Smooth muscle cell (in vitro differentiated cells): ENCODE data around the gene ZKSCAN8. TPM values are rescaled to one million over a fixed set of nuclear protein-coding genes. Genes with fewer than 3 reads are reported as not detected.

Source experiments
- DNase-seq: peaks from one replicate; lab custom pipeline; 2025; ENCODE audit not compliant: unreplicated experiment; lab: John Stamatoyannopoulos, UW
- H2AFZ ChIP-seq: fragments of 200-600 bp; sonication (generic); 2 replicates; pipeline ENCODE4 v1.6.0; 2016; ENCODE audit warnings: antibody characterized with exemption, low read depth, mild to moderate bottlenecking
- H3F3A ChIP-seq: fragments of 200-600 bp; sonication (generic); 2 replicates; pipeline ENCODE4 v1.6.0; 2017; ENCODE audit warnings: antibody characterized with exemption, low read depth
- H3K27ac ChIP-seq: fragments of 200-600 bp; sonication (generic); 2 replicates; pipeline ENCODE4 v1.5.1; 2016; ENCODE audit warnings: low read depth, mild to moderate bottlenecking
- H3K27me3 ChIP-seq: fragments of 200-600 bp; sonication (generic); 2 replicates; pipeline ENCODE4 v1.6.1; 2016; ENCODE audit warnings: low read depth, mild to moderate bottlenecking
- H3K36me3 ChIP-seq: fragments of 200-600 bp; sonication (generic); 2 replicates; pipeline ENCODE4 v1.5.1; 2016; ENCODE audit warnings: low read depth
- H3K4me1 ChIP-seq: fragments of 200-600 bp; sonication (generic); 2 replicates; pipeline ENCODE4 v1.5.1; 2016; ENCODE audit warnings: low read depth
- H3K4me2 ChIP-seq: fragments of 200-600 bp; sonication (generic); 2 replicates; pipeline ENCODE4 v1.6.0; 2016; ENCODE audit warnings: mild to moderate bottlenecking
- H3K4me3 ChIP-seq: fragments of 200-600 bp; sonication (generic); 2 replicates; pipeline ENCODE4 v1.5.1; 2016; ENCODE audit warnings: mild to moderate bottlenecking
- H3K79me2 ChIP-seq: fragments of 200-600 bp; sonication (generic); 2 replicates; pipeline ENCODE4 v1.6.0; 2016; ENCODE audit warnings: low read depth, mild to moderate bottlenecking
- H3K9ac ChIP-seq: fragments of 200-600 bp; sonication (generic); 2 replicates; pipeline ENCODE4 v1.6.0; 2016; ENCODE audit warnings: low read depth
- H3K9me3 ChIP-seq: fragments of 200-600 bp; sonication (generic); replicated peaks from 2 replicates; pipeline ENCODE4 v1.5.1; 2016; ENCODE audit warnings: low read depth
- H4K20me1 ChIP-seq: fragments of 200-600 bp; sonication (generic); 2 replicates; pipeline ENCODE4 v1.6.0; 2016; ENCODE audit warnings: low read depth
- CTCF ChIP-seq: fragments of 200-600 bp; sonication (generic); IDR thresholded peaks from 2 replicates; pipeline ENCODE4 v1.5.1; 2017; ENCODE audit warnings: borderline replicate concordance, mild to moderate bottlenecking, antibody characterized with exemption; ENCODE audit not compliant: insufficient read depth, poor library complexity, severe bottlenecking
- WGBS: methylation state at CpG from one replicate; pipeline ENCODE4 v1.1.7; 2016; ENCODE audit warnings: low lambda C conversion rate; 5-methylcytosine and 5-hydroxymethylcytosine counted together
- polyA plus RNA-seq: library from polyadenylated mRNA; unstranded; fragments of >200 nt; fragmentation: Nextera tagmentation; extraction: Ambion mirVana; gene quantifications from 2 replicates; pipeline ENCODE4 v1.2.1, GENCODE V29; 2016
- total RNA-seq: library from RNA; depleted of rRNA; stranded (reverse); fragments of >200 nt; gene quantifications from 2 replicates; pipeline ENCODE4 v1.2.3, GENCODE V29; 2014

Gene ZKSCAN8
- total and polyA plus RNA-seq, 2 experiments from 2014 or later, result 4.1 to 19.9 TPM

GRCh38 chr6:28167926-28168325 is 26.2 kb downstream of the ZKSCAN8 start:
- DNase-seq, result no peak
- 75% methylated on average over 1 of the region's 1 CpG for WGBS
- Histone ChIP-seq H3K27ac (no peak overlapping the region), H3K9ac (no peak overlapping the region), H3K36me3 (no peaks in the 10 kb centered on the region), H4K20me1 (no peaks in the 10 kb centered on the region), H3K79me2 (no peaks in the 10 kb centered on the region), H3K9me3 (no peaks in the 10 kb centered on the region), H2AFZ (no peak overlapping the region), H3K4me2 (no peak overlapping the region), H3K4me3 (no peak overlapping the region), H3K4me1 (no peaks in the 10 kb centered on the region), H3F3A (no peaks in the 10 kb centered on the region), H3K27me3 (no peaks in the 10 kb centered on the region)
- TF ChIP-seq CTCF, result no peak

GRCh38 chr6:28171271-28171670 is 29.6 kb downstream of the ZKSCAN8 start:
- TF ChIP-seq CTCF, result no peak
- Histone ChIP-seq H3F3A (no peaks in the 10 kb centered on the region), H4K20me1 (no peaks in the 10 kb centered on the region), H3K9ac (no peak overlapping the region), H3K27me3 (peaks cover 4% of the 10 kb centered on the region), H2AFZ (no peak overlapping the region), H3K79me2 (no peaks in the 10 kb centered on the region), H3K4me2 (no peak overlapping the region), H3K4me3 (no peak overlapping the region), H3K36me3 (no peaks in the 10 kb centered on the region), H3K27ac (no peak overlapping the region), H3K9me3 (no peaks in the 10 kb centered on the region), H3K4me1 (no peaks in the 10 kb centered on the region)
- 69% methylated on average over 2 of the region's 2 CpGs for WGBS
- no peak for DNase-seq

GRCh38 chr6:28172006-28172405 is 30.3 kb downstream of the ZKSCAN8 start:
- no peak overlapping the region for H3K27ac ChIP-seq
- 92% methylated on average over 2 of the region's 2 CpGs for WGBS
- no peak overlapping the region for H2AFZ ChIP-seq
- no peaks in the 10 kb centered on the region for H3K9me3 ChIP-seq
- no peaks in the 10 kb centered on the region for H3K79me2 ChIP-seq
- H3K4me2 ChIP-seq, result no peak overlapping the region
- no peaks in the 10 kb centered on the region for H4K20me1 ChIP-seq
- no peaks in the 10 kb centered on the region for H3K36me3 ChIP-seq
- no peak for DNase-seq
- H3F3A ChIP-seq, result no peaks in the 10 kb centered on the region
- no peak for TF ChIP-seq CTCF
- no peaks in the 10 kb centered on the region for H3K4me1 ChIP-seq
- peaks cover 4% of the 10 kb centered on the region for H3K27me3 ChIP-seq
- no peak overlapping the region for H3K9ac ChIP-seq
- H3K4me3 ChIP-seq, result no peak overlapping the region

GRCh38 chr6:28176373-28176772 is 34.7 kb downstream of the ZKSCAN8 start:
- H3K4me2 ChIP-seq, result no peak overlapping the region
- H3K36me3 ChIP-seq, result no peaks in the 10 kb centered on the region
- no peak for TF ChIP-seq CTCF
- no peak for DNase-seq
- peaks cover 4% of the 10 kb centered on the region for H3K27me3 ChIP-seq
- WGBS, result 81% methylated on average over 1 of the region's 1 CpG
- no peaks in the 10 kb centered on the region for H3K4me1 ChIP-seq
- H3K27ac ChIP-seq, result no peak overlapping the region
- no peak overlapping the region for H3K9ac ChIP-seq
- H4K20me1 ChIP-seq, result no peaks in the 10 kb centered on the region
- no peaks in the 10 kb centered on the region for H3K9me3 ChIP-seq
- H3K79me2 ChIP-seq, result no peaks in the 10 kb centered on the region
- no peaks in the 10 kb centered on the region for H3F3A ChIP-seq
- H2AFZ ChIP-seq, result no peak overlapping the region
- H3K4me3 ChIP-seq, result no peak overlapping the region
